ENCODE results near the gene DAGLB.

DNA sequence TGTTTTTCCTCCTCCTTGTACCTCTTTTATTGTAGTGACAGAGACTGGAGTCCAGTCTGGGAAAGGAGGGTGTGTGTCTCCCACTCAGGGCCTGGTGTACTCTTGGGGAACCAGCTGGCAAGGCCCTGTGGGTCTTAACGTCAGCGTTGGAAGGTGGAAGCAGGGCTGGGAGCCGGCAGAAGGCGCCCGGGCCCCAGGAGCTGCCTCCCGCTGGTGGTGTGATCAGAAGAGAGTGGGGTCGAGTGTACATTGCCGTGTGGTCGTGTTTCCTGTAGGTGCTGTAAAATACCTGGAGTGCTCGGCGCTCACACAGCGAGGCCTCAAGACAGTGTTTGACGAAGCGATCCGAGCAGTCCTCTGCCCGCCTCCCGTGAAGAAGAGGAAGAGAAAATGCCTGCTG is 45.7 kb downstream of the DAGLB start:
- TF ChIP-seq, protein P1, sequence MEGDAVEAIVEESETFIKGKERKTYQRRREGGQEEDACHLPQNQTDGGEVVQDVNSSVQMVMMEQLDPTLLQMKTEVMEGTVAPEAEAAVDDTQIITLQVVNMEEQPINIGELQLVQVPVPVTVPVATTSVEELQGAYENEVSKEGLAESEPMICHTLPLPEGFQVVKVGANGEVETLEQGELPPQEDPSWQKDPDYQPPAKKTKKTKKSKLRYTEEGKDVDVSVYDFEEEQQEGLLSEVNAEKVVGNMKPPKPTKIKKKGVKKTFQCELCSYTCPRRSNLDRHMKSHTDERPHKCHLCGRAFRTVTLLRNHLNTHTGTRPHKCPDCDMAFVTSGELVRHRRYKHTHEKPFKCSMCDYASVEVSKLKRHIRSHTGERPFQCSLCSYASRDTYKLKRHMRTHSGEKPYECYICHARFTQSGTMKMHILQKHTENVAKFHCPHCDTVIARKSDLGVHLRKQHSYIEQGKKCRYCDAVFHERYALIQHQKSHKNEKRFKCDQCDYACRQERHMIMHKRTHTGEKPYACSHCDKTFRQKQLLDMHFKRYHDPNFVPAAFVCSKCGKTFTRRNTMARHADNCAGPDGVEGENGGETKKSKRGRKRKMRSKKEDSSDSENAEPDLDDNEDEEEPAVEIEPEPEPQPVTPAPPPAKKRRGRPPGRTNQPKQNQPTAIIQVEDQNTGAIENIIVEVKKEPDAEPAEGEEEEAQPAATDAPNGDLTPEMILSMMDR (IDR thresholded peaks at IDR 0.05; ENCODE audit: low read length), result no peak
- no peak for TF ChIP-seq EZH2phosphoT487 (IDR thresholded peaks at IDR 0.05; ENCODE audit: low read length)
- TF ChIP-seq EZH2 (optimal IDR thresholded peaks at IDR 0.05; ENCODE audit: low read depth, low read length), result no peak
